ENCODE measurements around the gene ARFIP2.

GRCh38 chr11:6457581-6458320 is 23.4 kb downstream of the ARFIP2 start:
- TF ChIP-seq ZBTB7A (IDR thresholded peaks at IDR 0.05; ENCODE audit: low read depth): no peak
- no peak for TF ChIP-seq RAD21 (IDR thresholded peaks at IDR 0.05; ENCODE audit: low read depth)
- no peak for TF ChIP-seq TAF1 (IDR thresholded peaks at IDR 0.05; ENCODE audit: low read depth)
- TF ChIP-seq EP300 (IDR thresholded peaks at IDR 0.05; ENCODE audit: borderline replicate concordance): no peak
- no peak for TF ChIP-seq MAX (IDR thresholded peaks at IDR 0.05)
- TF ChIP-seq NFIC (IDR thresholded peaks at IDR 0.05): no peak
- TF ChIP-seq CEBPB (IDR thresholded peaks at IDR 0.05): no peak
- no peak for TF ChIP-seq TCF12 (IDR thresholded peaks at IDR 0.05; ENCODE audit: low read depth)
- TF ChIP-seq REST (IDR thresholded peaks at IDR 0.05; ENCODE audit: low read depth): no peak
- no peak for TF ChIP-seq EGR1 (IDR thresholded peaks at IDR 0.05)
- no peak for TF ChIP-seq YY1 (IDR thresholded peaks at IDR 0.05; ENCODE audit: low read depth)
